ENCODE data around the gene DEFB116.

DNA sequence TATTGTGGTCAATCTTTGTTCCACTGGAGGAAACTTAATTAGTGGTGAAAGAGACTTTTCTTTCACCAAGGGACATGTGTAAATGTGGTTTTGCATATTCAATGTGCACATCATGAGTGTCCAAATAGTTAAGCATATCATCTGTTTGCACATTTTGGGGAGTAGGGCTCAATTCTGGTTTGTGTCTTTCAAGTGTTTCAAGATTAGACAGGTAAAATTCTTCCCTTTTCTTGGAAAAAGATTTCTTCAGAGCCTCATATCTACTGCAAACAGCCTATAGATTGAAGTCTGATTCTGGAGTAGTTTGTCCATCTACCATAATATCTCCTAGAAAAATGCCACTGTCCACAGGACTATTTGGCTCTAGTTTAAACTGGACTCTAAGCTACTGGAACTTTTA, 33.1 kb upstream of the DEFB116 start:
- TF ChIP-seq, protein P1, sequence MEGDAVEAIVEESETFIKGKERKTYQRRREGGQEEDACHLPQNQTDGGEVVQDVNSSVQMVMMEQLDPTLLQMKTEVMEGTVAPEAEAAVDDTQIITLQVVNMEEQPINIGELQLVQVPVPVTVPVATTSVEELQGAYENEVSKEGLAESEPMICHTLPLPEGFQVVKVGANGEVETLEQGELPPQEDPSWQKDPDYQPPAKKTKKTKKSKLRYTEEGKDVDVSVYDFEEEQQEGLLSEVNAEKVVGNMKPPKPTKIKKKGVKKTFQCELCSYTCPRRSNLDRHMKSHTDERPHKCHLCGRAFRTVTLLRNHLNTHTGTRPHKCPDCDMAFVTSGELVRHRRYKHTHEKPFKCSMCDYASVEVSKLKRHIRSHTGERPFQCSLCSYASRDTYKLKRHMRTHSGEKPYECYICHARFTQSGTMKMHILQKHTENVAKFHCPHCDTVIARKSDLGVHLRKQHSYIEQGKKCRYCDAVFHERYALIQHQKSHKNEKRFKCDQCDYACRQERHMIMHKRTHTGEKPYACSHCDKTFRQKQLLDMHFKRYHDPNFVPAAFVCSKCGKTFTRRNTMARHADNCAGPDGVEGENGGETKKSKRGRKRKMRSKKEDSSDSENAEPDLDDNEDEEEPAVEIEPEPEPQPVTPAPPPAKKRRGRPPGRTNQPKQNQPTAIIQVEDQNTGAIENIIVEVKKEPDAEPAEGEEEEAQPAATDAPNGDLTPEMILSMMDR (IDR thresholded peaks at IDR 0.05) = no peak
- no peak for TF ChIP-seq EP300 (IDR thresholded peaks at IDR 0.05)
- no peak for TF ChIP-seq POLR2A (IDR thresholded peaks at IDR 0.05)

All from ovary (tissue), 3 donors.